LNCAP (cell line): Measurements from ENCODE around the gene BTBD18.

Experiments used
- TF ChIP-seq, protein P1 (sequence below): fragments of 450-650 bp; IDR thresholded peaks from 2 replicates; pipeline ENCODE4 v1.5.1; 2017; ENCODE audit warnings: mild to moderate bottlenecking

BTBD18 gene

DNA sequence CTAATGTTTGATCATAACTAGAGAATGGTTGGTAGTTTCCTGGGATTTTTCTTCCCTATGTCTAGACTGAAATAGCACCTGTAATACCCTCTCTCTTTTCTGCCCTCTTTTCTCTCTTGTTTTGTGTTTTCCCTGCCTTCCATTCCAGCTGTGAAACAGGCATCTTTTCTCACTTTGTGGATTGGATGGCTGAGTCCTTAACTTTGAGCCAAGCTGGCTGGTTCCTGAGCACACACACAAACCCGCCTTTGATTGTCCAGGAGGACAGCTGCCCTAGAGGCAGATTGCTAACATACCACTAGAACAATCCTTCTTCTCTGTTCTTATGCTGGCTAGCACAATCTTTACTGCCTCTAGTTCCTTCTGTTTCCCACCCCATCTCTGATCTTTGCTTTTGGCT, 27.7 kb upstream of the BTBD18 start:
- TF ChIP-seq, protein P1, sequence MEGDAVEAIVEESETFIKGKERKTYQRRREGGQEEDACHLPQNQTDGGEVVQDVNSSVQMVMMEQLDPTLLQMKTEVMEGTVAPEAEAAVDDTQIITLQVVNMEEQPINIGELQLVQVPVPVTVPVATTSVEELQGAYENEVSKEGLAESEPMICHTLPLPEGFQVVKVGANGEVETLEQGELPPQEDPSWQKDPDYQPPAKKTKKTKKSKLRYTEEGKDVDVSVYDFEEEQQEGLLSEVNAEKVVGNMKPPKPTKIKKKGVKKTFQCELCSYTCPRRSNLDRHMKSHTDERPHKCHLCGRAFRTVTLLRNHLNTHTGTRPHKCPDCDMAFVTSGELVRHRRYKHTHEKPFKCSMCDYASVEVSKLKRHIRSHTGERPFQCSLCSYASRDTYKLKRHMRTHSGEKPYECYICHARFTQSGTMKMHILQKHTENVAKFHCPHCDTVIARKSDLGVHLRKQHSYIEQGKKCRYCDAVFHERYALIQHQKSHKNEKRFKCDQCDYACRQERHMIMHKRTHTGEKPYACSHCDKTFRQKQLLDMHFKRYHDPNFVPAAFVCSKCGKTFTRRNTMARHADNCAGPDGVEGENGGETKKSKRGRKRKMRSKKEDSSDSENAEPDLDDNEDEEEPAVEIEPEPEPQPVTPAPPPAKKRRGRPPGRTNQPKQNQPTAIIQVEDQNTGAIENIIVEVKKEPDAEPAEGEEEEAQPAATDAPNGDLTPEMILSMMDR, result no peak

DNA sequence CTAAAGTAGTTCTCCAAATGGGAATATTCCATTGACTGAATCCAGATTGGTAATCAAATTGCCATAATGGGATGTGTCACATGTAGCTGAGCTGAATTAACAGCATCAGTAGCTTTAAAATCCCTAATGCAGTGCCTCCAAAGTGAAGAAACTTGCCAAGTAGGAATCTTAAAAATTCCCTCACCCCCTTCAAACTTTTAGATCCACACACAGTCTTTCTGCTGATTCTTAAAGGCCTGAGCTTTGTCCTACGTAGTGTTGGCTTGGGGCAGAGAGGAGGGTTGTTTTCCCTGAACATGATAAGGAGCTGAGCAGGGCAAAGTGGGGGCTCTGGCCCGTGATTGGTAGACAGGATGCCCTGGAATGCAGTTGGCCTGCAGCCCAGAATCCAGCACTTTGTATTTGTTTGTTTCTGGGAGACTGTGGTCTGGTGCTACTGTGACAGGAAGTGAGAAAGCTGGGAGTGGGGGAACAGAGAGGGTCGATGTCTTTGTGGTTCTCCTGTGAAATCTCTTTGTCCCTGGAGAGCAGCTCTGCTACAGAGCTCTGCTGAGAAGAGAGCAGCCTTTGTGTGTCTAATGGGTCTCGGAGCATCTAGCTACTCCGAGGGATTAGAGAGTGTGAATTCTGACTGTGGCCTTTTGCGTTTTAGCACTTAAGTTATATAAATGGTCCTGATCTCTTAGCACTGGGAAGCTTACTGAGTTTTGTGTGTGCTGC, 26.9 kb upstream of the BTBD18 start:
- TF ChIP-seq, protein P1, result no peak

DNA sequence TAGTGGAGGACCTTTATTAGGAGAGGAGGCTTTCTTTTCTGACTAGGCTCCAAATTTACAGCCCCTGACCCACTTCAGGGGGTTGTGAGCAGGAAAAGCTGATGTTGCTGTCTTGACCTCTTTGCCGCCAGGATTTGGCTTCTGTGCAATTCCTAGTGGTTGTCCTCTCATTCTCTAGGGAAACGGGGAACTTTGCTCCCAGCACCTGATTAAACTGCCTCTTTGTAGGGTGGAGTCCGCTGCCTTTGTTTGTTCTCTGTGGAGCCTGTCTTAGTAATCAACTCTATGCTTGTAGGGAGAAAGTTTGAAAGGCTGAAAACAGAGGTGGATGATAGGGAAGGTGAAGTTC, 26.3 kb upstream of the BTBD18 start:
- TF ChIP-seq, protein P1, result no peak

DNA sequence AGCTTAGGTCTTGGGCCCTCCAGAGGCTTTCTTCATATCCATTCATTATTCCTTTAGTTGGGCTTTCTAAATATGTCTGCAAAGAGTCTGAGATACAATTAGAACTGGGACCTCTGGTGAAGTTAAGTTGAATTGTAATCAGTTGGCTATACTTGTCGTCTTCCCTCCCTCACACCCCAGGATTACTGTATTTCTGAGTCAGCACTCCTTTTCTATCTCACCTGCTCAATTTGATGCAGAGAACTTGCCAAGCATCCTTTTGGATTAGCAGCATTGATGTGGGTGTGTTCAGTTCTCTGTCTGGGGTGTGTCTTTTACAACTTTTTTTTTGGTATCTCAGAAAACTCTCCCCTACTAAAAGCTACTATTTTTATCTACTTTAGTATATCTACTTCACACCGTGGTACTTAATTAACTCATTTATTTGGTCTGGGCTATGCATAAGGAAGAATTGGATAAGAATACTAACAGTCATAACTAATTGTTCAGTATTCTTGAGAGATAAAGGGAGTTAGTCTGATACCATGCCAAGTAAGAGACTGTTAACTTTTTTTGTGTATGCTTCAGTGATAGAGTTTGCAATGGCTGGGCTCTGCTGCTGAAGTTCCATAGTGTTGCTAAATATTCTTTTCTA, 25.1 kb upstream of the BTBD18 start:
- TF ChIP-seq, protein P1, result no peak

DNA sequence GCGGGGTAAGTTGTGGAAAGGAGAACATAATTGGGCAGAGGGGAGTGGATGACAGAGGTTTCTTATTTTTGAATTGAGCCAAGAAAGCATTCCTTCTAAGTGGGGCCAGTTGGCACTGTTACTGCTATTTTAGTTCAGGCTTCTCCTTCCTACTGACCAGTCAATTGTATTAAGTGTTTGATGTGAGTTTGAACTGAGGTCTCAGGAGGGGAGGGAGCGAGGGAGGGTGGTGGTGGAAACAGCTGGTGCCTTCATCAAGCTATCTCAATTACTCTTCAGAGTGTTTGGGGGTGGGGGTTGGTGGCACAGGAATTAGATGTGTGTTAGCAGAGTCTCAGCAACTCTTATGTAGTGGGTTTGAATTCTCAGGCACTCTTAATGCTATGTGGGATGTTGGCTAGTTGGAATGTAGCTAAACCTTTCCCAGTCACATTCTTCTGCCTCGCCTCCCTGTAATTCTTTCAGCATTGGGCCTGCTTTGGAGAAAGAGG, 24.5 kb upstream of the BTBD18 start:
- TF ChIP-seq, protein P1, result no peak

DNA sequence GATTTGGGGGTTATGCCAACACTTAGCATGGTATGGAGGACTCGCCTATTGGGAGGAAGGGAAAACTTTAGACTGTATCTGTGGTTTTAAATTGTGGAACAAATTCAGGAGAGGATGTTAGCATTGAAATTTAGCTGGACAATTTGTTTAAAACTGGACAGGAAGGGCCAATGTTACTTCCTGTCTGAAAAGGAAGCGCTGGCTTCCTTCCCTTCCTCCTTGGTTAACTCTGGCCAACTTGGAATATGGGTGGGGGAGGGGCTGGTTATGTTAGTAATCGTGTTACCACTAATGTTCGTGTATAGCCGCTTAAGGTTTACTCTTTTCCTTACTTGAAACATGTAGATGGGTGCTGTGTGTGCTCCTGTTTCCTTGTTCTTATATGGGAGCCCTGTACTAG, 23.9 kb upstream of the BTBD18 start:
- TF ChIP-seq, protein P1, result no peak

DNA sequence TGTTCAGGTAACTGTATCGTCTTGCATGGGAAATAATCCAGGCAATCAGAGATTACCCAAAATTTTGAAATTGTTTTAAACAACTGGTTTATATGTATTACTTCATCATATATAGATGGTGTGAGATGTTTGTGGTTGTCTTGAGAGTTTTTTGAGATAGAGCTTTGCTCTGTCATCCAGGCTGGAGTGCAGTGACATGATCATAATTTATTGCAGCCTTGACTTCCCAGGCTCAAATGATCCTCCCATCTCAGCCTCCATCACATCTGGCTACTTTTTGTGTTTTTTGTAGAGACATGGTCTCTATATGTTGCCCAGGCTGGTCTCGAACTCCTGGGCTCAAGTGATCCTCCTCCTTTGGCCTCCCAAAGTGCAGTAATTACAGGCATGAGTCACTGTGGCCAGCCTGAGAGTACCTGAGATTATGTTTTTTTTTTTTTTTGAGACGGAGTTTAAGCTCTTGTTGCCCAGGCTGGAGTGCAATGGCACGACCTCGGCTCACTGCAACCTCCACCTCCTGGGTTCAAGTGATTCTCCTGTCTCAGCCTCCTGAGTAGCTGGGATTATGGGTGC, 21.5 kb upstream of the BTBD18 start:
- TF ChIP-seq, protein P1, result no peak
